ENCODE measurements around the gene MPST.
A peak's percentile ranks its signal among the peaks of the same experiment; 100 is the strongest.

The MPST gene

DNA sequence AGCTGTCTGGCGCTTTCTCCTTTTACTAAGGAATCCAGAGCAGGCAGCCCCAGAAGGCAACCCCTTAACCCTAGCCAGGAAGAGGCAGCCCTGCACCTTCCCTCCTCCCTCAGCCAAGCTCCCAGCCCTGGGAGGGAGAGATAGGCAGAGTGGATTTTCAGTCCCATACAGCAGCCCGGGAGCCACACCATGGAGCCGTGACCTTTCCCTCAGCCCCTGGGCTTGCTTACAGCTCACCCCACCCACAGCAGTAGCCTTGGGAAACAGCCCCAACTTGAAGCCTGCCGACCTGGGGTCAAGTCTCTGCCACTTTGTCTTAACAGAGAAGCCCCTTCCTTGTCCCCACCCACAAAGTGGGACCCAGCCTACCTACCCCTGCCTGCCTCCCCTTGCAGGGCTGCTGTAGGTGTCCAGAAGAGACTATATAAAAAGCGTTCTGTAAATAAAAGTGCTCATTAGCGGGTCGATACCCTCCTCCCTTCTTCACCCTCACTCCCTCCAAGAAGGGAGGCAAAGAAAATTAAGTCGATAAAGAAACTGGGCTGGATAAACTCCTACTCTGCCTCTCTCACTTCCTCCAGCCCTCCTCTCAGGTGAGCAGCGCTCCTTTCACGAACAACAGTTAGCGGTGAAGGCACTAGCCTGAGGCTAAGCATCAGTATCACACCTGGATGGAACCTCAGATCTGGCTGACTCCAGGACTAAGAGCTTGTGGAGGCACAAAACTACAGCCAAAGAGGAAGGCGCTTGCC is 4.5 kb upstream of the MPST start:
- ATAC-seq: no peak
- Mint-ChIP-seq H3K4me3 (no peak overlapping the region), H3K36me3 (no peaks in the 10 kb centered on the region), H3K4me1 (no peaks in the 10 kb centered on the region), H3K27ac (no peak overlapping the region), H3K9me3 (no peaks in the 10 kb centered on the region)
- DNase-seq (ENCODE audit: low spot score in 2 of 2): no peak

DNA sequence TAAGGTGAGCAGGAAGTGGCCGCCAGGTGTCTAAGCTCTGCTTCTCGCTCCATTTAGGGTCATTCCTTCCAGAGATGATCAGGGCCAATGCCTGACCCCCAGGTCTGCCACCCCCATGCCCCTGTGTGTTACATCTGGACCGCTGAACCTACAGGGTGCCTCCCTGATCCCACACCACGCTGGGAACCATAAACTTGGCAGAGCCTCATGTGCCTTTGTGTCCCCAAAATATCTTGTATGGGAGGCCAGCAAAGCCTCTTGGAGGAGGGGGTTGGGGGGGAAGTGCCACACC is 4.0 kb upstream of the MPST start:
- ATAC-seq (no peak), DNase-seq (ENCODE audit: low spot score in 2 of 2) (no peak)
- no peaks in the 10 kb centered on the region for H3K9me3 Mint-ChIP-seq
- H3K4me3 Mint-ChIP-seq: no peak overlapping the region
- H3K27ac Mint-ChIP-seq: no peak overlapping the region
- no peaks in the 10 kb centered on the region for H3K4me1 Mint-ChIP-seq
- no peaks in the 10 kb centered on the region for H3K36me3 Mint-ChIP-seq

DNA sequence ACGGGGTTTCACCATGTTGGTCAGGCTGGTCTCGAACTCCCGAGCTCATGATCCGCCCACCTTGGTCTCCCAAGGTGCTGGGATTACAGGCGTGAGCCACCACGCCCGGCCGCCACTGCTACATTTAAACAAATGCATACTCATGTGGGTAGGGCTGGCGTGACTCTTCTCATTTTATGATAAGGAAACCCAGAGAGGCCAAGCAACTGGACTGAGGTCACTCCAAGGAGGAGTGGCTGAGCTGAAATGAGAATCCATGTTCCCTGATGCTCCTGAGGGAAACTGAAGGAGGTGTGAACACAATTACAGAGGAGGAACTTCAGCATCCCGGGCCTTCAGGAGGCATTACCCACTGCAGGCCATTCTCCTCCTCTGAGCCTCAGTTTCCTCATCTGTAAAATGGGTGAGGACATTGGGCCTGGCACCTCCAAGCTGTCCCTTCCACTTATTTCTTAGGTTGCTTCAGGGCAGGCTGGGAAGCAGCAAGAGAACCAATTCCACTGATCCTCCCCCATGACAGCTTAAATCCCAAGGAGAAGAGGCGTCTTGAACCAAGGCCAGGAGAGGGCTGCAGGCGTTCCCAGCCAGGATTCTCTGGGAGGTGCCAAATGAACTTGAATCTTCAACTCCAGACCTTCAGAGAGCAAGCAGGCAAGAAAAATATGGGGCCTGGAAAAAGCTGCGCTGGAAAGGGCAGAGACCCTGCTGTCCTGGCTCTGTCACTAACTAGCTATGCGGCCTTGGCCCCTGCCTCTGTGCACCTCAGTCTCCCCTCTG is 3.2 kb upstream of the MPST start:
- ATAC-seq (no peak), DNase-seq (ENCODE audit: low spot score in 2 of 2) (no peak)
- Mint-ChIP-seq H3K36me3 (no peaks in the 10 kb centered on the region), H3K27ac (peak overlapping the region; percentile 73), H3K4me1 (no peaks in the 10 kb centered on the region), H3K4me3 (no peak overlapping the region), H3K9me3 (no peaks in the 10 kb centered on the region)

- Mint-ChIP-seq H3K4me1 (peaks cover 8% of the 10 kb centered on the region), H3K27ac (peak overlapping the region; percentile 73), H3K36me3 (no peaks in the 10 kb centered on the region), H3K4me3 (peak overlapping the region; percentile 79), H3K9me3 (no peaks in the 10 kb centered on the region)
- no peak for ATAC-seq
- DNase-seq (ENCODE audit: low spot score in 2 of 2): no peak
Measured at GRCh38 chr22:37017356-37017755, 2.2 kb upstream of the MPST start.

- Mint-ChIP-seq H3K4me1 (peaks cover 9% of the 10 kb centered on the region), H3K27ac (peak overlapping the region; percentile 80), H3K36me3 (no peaks in the 10 kb centered on the region), H3K9me3 (no peaks in the 10 kb centered on the region), H3K4me3 (peak overlapping the region; percentile 79)
- DNase-seq (ENCODE audit: low spot score in 2 of 2) (no peak), ATAC-seq (no peak)
Measured at GRCh38 chr22:37018086-37018814, 1.3 kb upstream of the MPST start.

DNA sequence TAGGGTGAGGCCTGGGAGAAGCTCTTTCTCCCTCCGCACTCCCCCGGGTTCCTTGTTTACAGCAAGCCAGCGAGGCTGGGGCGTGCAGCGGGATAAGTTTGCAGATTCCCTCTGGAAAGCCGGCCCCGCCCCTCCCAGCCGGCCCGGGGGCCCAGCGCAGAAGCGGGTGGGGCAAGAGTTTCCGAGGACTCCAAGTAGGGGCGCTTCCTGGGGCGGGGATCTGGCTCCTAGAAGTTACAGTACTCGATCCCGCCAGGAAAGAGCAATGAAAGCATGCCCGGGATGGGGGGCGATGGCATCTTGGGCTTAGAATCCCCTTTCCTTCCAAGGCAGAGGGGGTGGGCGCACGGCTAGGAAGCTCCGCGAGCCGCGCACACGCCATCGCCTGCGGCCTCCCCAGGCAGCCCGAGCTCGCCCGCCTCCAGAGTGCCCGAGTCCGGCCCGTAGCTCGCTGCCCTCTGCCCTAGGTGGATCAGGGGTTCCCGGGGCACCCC is 680 bp upstream of the MPST start:
- no peaks in the 10 kb centered on the region for H3K9me3 Mint-ChIP-seq
- peak overlapping the region; percentile 80 for H3K27ac Mint-ChIP-seq
- peak overlapping the region; percentile 79 for H3K4me3 Mint-ChIP-seq
- H3K4me1 Mint-ChIP-seq: peaks cover 9% of the 10 kb centered on the region
- peak; percentile 45 for ATAC-seq
- no peak for DNase-seq (ENCODE audit: low spot score in 2 of 2)
- no peaks in the 10 kb centered on the region for H3K36me3 Mint-ChIP-seq

DNA sequence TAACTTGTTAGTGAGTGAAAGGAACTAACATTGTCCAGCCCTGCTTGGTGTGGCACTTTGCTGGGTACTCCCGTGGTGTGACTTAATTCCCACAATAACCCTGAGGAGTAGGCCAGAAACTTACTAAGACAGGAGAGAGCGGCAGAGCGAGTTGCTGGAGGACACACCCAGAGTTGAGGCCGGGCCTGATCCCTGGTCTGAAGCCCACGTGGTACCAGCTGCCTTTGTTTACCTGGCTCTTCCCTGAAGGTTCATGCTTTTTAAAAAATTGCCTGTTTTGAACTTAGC is 594 bp downstream of the MPST start:
- Mint-ChIP-seq H3K4me3 (peak overlapping the region; percentile 79), H3K27ac (peak overlapping the region; percentile 83), H3K36me3 (peaks cover 6% of the 10 kb centered on the region), H3K4me1 (peaks cover 14% of the 10 kb centered on the region), H3K9me3 (no peaks in the 10 kb centered on the region)
- no peak for DNase-seq (ENCODE audit: low spot score in 2 of 2)
- peak; percentile 27 for ATAC-seq

GRCh38 chr22:37021041-37021440 is 1.5 kb downstream of the MPST start:
- Mint-ChIP-seq H3K27ac (no peak overlapping the region), H3K9me3 (no peaks in the 10 kb centered on the region)

DNA sequence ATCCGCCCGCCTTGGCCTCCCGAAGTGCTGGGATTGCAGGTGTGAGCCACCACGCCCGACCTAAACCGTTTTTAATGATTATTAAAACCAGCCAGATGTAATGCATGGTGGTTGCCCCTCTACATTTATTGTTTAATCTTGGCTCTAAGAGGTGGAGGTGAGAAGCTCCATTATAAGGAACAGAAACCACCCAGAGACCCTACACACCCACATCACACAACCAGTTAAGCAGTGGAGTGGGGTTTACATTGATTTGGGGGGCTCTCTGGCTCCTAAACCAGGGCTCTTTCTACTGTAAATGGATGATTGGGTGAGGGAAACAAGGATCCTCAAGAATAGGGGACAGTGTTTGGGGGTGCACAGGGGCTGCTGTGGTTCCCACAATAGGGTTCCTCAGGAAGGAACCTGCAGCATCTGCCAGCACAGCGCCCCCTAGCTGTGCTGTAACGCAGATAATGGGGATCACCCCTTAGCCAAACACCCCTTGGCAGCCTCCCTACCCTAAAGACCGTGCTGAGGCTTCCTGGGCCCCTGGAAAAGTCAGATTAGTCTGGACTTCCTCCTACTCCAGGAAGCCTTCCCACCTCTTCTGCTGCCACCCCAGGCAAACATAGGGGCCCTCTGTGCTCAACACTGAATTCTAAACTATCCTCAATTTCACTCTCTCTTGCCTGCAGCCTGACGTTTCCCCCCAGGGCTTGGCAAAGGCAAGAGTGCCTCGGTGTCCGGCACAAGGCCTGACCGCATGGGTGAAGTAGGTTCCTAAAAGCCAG is 2.4 kb downstream of the MPST start:
- Mint-ChIP-seq H3K9me3 (no peaks in the 10 kb centered on the region), H3K4me1 (peaks cover 14% of the 10 kb centered on the region), H3K4me3 (peak overlapping the region; percentile 34), H3K27ac (no peak overlapping the region), H3K36me3 (peaks cover 6% of the 10 kb centered on the region)
- peak; percentile 47 for ATAC-seq
- peak; percentile 46 to 74 for DNase-seq (ENCODE audit: low spot score in 2 of 2)

More at GRCh38 chr22:37021041-37021440, 1.5 kb downstream of the MPST start:
- Mint-ChIP-seq H3K4me3 (peak overlapping the region; percentile 79), H3K4me1 (peaks cover 14% of the 10 kb centered on the region), H3K36me3 (peaks cover 6% of the 10 kb centered on the region)
- no peak for ATAC-seq
- DNase-seq (ENCODE audit: low spot score in 2 of 2): no peak

- no peaks in the 10 kb centered on the region for H3K9me3 Mint-ChIP-seq
- ATAC-seq (no peak), DNase-seq (ENCODE audit: low spot score in 2 of 2) (no peak)
- H3K27ac Mint-ChIP-seq: no peak overlapping the region
- peaks cover 9% of the 10 kb centered on the region for H3K36me3 Mint-ChIP-seq
- H3K4me3 Mint-ChIP-seq: no peak overlapping the region
- peaks cover 14% of the 10 kb centered on the region for H3K4me1 Mint-ChIP-seq
Measured at GRCh38 chr22:37022483-37023337, 3.2 kb downstream of the MPST start.

DNA sequence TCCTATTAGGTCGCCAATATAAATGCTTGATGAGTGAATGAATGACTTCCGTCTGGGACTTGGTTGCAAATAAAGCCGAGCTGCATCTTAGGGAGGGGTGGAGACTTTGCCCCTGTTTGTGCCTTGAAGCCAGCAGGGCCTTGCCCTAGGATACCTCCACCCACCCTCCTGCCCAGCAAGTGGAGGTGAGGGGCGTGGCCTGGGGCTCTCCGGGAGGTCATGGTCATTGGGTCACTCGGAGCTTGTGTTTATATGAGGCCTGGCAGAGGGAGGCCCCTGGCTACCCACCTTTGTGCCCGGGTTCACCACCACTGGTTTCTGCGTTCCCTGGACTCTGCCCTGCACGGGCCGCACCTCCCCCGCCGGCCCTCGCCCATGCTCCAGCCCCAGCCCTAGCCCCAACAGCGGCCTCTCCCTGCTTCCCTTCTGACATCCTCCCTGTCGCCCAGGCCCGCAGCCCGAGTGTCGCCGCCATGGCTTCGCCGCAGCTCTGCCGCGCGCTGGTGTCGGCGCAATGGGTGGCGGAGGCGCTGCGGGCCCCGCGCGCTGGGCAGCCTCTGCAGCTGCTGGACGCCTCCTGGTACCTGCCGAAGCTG is 4.3 kb downstream of the MPST start:
- Mint-ChIP-seq H3K4me1 (peaks cover 14% of the 10 kb centered on the region), H3K4me3 (no peak overlapping the region), H3K9me3 (no peaks in the 10 kb centered on the region), H3K36me3 (peaks cover 11% of the 10 kb centered on the region), H3K27ac (no peak overlapping the region)
- ATAC-seq (no peak), DNase-seq (ENCODE audit: low spot score in 2 of 2) (no peak)

DNA sequence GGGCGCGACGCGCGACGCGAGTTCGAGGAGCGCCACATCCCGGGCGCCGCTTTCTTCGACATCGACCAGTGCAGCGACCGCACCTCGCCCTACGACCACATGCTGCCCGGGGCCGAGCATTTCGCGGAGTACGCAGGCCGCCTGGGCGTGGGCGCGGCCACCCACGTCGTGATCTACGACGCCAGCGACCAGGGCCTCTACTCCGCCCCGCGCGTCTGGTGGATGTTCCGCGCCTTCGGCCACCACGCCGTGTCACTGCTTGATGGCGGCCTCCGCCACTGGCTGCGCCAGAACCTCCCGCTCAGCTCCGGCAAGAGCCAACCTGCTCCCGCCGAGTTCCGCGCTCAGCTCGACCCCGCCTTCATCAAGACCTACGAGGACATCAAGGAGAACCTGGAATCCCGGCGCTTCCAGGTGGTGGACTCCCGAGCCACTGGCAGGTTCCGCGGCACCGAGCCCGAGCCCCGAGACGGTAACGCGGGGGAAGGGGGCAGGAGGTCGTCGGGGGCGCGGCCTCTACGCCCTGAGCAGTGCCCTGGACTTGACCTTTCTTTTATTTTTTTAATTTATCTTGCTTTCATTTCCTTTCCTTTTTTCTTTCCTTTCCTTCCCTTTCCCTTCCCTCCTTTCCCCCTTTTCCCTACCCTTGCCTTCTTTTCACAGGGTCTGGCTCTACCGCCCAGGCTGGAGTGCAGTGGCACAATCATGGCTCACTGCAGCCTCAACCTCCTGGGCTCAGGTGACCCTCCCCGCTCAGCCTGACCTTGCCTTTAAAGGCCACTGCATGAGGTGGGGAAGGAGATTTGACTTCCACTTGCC is 5.0 kb downstream of the MPST start:
- Mint-ChIP-seq H3K36me3 (peaks cover 11% of the 10 kb centered on the region), H3K27ac (no peak overlapping the region), H3K4me1 (peaks cover 14% of the 10 kb centered on the region), H3K9me3 (no peaks in the 10 kb centered on the region), H3K4me3 (no peak overlapping the region)
- ATAC-seq: no peak
- no peak for DNase-seq (ENCODE audit: low spot score in 2 of 2)

- no peak for ATAC-seq
- no peak for DNase-seq (ENCODE audit: low spot score in 2 of 2)
- Mint-ChIP-seq H3K27ac (no peak overlapping the region), H3K4me1 (peaks cover 14% of the 10 kb centered on the region), H3K4me3 (no peak overlapping the region), H3K36me3 (peaks cover 17% of the 10 kb centered on the region), H3K9me3 (no peaks in the 10 kb centered on the region)
Measured at GRCh38 chr22:37025500-37026070, 6.0 kb downstream of the MPST start.

Measured in stimulated activated effector memory CD8-positive, alpha-beta T cell treated with anti-CD3 and anti-CD28 coated beads, Interleukin-12 subunit alpha, Interleukin-12 subunit beta, amount 100 ng/mL, for 72 hours (primary cell).